BJ (cell line): Measurements from ENCODE around the gene MMEL1. TPM values are rescaled to one million over a fixed set of nuclear protein-coding genes. Genes with fewer than 3 reads are reported as not detected.
"Not testable (repeated sequence)": the region's sequence is repeated elsewhere in the genome, so short reads cannot be mapped to it uniquely, and the experiment has no call there.

ENCODE experiments used
- CTCF ChIA-PET: fragments of 350-600 bp; formaldehyde crosslinking; extraction: SDS; loops from one replicate; lab custom pipeline; 2021; ENCODE audit warnings: antibody characterized with exemption, inconsistent platforms; lab: Yijun Ruan, JAX
- POLR2A ChIA-PET: fragments of 300-600 bp; sonication (Branson Sonifier 250); formaldehyde crosslinking; extraction: SDS; loops from one replicate; lab custom pipeline; 2021; ENCODE audit warnings: antibody characterized with exemption; lab: Charles Lee
- DNase-seq: peaks from one replicate; pipeline ENCODE4 v3.0.0-alpha.2; 2011; ENCODE audit warnings: low read depth
- H3K27me3 ChIP-seq: 2 replicates; pipeline ENCODE4 v1.6.0; 2011; ENCODE audit warnings: low read length; ENCODE audit not compliant: control insufficient read depth, insufficient read depth
- H3K36me3 ChIP-seq: 2 replicates; pipeline ENCODE4 v1.5.1; 2011; ENCODE audit warnings: low read length; ENCODE audit not compliant: control insufficient read depth, insufficient read depth
- H3K4me3 ChIP-seq: 2 replicates; pipeline ENCODE4 v1.5.1; 2011; ENCODE audit warnings: low read depth, mild to moderate bottlenecking, control low read depth, low read length
- polyA plus RNA-seq: library from polyadenylated mRNA; depleted of rRNA; stranded (reverse); fragments of >200 nt; gene quantifications from 2 replicates; pipeline ENCODE4 v1.2.3, GENCODE V29; 2011
- TF ChIP-seq, protein P1 (sequence below): IDR thresholded peaks from 2 replicates; pipeline ENCODE4 v1.5.1; 2011; ENCODE audit warnings: low read depth, mild to moderate bottlenecking, control low read depth, inconsistent platforms, low read length, moderate library complexity; ENCODE audit not compliant: insufficient read depth

Gene MMEL1
- polyA plus RNA-seq, 1 experiment = 0.17 TPM

DNA sequence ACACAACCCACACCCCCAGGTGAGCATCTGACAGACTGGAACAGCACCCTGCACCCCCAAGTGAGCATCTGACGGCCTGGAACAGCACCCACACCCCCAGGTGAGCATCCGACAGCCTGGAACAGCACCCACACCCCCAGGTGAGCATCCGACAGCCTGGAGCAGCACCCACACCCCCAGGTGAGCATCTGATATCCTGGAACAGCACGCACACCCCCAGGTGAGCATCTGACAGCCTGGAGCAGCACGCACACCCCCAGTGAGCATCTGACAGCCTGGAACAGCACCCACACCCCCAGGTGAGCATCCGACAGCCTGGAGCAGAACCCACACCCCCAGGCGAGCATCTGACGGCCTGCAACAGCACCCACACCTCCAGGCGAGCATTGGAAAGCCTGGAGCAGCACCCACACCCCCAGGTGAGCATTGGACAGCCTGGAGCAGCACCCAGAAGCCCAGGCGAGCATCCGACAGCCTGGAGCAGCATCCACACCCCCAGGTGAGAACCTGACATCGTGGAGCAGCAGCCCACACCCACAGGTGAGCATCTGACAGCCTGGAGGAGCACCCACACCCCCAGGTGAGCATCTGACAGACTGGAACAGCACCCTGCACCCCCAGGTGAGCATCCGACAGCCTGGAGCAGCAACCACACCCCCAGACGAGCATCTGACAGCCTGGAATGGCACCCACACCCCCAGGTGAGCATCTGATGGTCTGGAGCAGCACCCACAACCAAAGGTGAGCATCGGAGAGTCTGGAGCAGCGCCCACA is 19.5 kb upstream of the MMEL1 start:
- H3K4me3 ChIP-seq, CTCF ChIA-PET, DNase-seq, H3K27me3 ChIP-seq, POLR2A ChIA-PET, H3K36me3 ChIP-seq: not testable (repeated sequence)

DNA sequence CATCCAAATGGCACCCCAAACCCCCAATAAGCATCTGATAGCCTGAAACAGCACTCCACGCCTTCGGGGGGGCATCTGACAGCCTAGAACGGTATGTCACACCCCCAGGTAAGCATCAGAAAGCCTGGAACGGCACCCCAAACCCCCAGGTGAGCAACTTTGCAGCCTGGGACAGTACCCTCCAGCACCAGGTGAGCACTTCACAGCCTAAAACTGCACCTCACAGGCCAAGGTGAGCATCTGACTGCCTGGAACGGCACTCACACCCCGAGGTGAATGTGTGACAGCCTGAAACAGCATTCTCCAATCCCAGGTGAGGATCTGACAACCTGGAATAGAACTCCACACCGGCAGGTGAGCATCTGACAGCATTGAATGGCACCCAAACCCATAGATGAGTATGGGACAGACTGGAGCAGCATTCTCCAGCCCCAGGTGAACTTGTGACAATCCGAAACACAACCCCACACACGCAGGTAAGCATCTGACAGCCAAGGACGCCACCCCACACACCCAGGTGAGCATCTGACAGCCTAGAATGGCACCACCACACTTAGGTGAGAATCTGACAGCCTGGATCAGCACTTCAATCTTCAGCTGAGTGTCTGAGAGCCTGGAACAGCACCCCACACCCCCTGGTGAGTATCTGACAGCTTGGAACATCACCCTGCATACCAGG is 18.3 kb upstream of the MMEL1 start:
- no peaks in the 10 kb centered on the region for H3K27me3 ChIP-seq
- no peak overlapping the region for H3K4me3 ChIP-seq
- ChIA-PET POLR2A (no interaction called here), CTCF (no interaction called here)
- H3K36me3 ChIP-seq = no peaks in the 10 kb centered on the region
- TF ChIP-seq, protein P1, sequence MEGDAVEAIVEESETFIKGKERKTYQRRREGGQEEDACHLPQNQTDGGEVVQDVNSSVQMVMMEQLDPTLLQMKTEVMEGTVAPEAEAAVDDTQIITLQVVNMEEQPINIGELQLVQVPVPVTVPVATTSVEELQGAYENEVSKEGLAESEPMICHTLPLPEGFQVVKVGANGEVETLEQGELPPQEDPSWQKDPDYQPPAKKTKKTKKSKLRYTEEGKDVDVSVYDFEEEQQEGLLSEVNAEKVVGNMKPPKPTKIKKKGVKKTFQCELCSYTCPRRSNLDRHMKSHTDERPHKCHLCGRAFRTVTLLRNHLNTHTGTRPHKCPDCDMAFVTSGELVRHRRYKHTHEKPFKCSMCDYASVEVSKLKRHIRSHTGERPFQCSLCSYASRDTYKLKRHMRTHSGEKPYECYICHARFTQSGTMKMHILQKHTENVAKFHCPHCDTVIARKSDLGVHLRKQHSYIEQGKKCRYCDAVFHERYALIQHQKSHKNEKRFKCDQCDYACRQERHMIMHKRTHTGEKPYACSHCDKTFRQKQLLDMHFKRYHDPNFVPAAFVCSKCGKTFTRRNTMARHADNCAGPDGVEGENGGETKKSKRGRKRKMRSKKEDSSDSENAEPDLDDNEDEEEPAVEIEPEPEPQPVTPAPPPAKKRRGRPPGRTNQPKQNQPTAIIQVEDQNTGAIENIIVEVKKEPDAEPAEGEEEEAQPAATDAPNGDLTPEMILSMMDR = no peak
- DNase-seq = no peak

DNA sequence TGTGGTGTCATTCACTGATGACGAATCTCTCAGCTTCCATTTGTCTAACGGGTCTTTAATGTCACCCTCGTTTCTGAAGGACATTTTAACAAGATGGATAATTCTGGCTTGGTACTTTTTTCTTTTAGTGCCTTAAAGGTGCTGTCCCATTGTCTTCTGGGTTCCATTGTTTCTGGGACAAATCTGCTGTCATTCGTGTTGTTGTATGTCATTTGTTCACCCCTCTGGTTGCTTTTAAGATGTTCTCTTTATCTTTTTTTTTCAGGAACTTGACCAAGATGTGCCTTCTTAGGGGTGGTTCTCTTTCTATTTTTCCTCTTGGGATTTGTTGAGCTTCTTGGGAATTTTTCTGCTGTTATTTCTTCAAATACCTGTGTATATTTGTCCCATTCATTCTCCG is 14.0 kb upstream of the MMEL1 start:
- POLR2A ChIA-PET = no interaction called here

DNA sequence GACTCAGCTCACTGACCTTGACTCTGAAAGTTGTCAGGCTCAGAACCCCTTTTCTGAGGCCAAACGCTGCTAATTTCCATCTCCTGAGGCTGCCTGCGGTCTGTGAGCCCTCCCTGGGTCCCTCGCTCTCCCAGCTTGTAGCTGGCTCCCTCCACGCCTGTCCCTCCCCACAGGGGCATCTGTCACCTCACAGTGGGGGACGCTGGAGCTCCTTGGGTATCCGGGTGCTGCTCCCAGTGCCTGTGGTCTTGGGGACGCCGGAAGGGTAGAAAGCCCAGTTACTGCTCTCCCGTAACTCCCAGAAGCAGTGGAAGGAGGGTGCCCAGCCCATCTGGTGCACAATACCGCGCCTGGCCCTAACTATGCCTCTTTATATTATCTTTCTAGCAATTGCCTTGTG is 13.0 kb upstream of the MMEL1 start:
- TF ChIP-seq, protein P1 = no peak
- no peaks in the 10 kb centered on the region for H3K27me3 ChIP-seq
- DNase-seq = no peak
- H3K36me3 ChIP-seq = no peaks in the 10 kb centered on the region
- CTCF ChIA-PET = no interaction called here
- POLR2A ChIA-PET = no interaction called here
- no peak overlapping the region for H3K4me3 ChIP-seq

More for the DNA sequence above, 14.0 kb upstream of the MMEL1 start:
- DNase-seq = no peak
- TF ChIP-seq, protein P1 = no peak
- no peak overlapping the region for H3K4me3 ChIP-seq
- H3K36me3 ChIP-seq = no peaks in the 10 kb centered on the region
- no peaks in the 10 kb centered on the region for H3K27me3 ChIP-seq
- CTCF ChIA-PET = no interaction called here

DNA sequence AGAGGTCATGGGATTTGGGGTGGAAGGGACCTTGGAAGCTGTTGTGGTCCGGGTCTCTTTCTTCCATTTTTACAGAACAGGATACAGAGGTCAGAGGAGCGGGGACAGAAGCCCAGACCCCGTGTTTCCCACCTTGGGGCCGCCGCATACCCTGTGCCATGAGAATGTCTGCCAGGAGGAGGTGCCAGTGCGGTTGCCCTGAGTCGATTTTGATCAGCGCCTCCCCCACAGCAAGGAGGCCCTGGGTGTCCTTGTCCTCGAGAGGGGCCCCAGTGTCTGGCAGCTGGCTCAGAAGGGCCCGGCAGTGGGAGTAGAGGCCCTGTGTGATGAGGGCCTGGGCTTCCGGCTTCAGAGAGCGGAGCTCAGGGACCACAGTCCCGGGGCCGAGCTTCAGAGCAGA is 12.3 kb upstream of the MMEL1 start:
- Histone ChIP-seq H3K27me3 (no peaks in the 10 kb centered on the region), H3K36me3 (no peaks in the 10 kb centered on the region), H3K4me3 (no peak overlapping the region)
- no peak for DNase-seq
- POLR2A ChIA-PET = no interaction called here
- TF ChIP-seq, protein P1 = no peak
- CTCF ChIA-PET = no interaction called here
